ENCODE results near the gene PCSK6.

GRCh38 chr15:101538996-101539395 is 49.5 kb upstream of the PCSK6 start:
- no peak for TF ChIP-seq CTCF (IDR thresholded peaks at IDR 0.05)
- no peak for TF ChIP-seq EP300 (IDR thresholded peaks at IDR 0.05)
- TF ChIP-seq POLR2A (IDR thresholded peaks at IDR 0.05): no peak
- no peak for TF ChIP-seq POLR2AphosphoS5 (IDR thresholded peaks at IDR 0.05)

Measured in gastroesophageal sphincter (tissue), 3 donors.